ENCODE measurements around the gene ZCCHC24.

The ZCCHC24 gene

DNA sequence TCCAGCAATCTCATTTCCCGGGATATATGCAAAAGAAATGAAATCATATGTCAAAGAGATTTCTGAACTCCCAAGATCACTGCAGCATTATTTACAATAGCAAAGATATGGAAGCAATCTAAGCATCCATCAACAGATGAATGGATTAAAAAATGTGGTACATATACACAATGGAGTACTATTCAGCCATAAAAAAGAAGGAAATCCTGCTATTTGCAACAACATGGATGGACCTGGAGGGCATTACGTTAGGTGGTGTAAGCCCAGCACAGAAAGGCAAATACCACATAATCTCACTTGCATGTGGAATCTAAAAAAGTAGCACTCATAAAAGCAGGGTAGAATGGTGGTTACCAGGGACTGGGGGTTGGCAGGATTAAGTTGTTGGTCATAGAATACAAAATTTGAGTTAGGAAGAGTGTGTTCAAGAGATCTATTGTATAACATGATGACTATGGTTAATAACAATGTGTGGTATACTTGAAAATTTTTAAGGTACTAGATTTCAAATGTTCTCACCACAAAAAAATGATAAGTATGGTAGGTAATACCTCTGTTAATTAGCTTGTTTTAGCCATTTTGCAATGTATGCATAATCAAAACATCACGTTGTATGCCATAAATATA is 34.0 kb upstream of the ZCCHC24 start:
- Mint-ChIP-seq H3K27me3 (peaks cover 9% of the 10 kb centered on the region), H3K36me3 (no peaks in the 10 kb centered on the region), H3K9me3 (ENCODE audit: low read depth) (no peaks in the 10 kb centered on the region), H3K4me3 (no peak overlapping the region), H3K27ac (no peak overlapping the region), H3K4me1 (ENCODE audit: low read depth) (no peaks in the 10 kb centered on the region)

- H3K27me3 Mint-ChIP-seq: peaks cover 9% of the 10 kb centered on the region
- no peaks in the 10 kb centered on the region for H3K4me1 Mint-ChIP-seq (ENCODE audit: low read depth)
- no peak overlapping the region for H3K27ac Mint-ChIP-seq
- H3K9me3 Mint-ChIP-seq (ENCODE audit: low read depth): no peaks in the 10 kb centered on the region
- H3K4me3 Mint-ChIP-seq: no peak overlapping the region
- no peaks in the 10 kb centered on the region for H3K36me3 Mint-ChIP-seq
Measured at GRCh38 chr10:79477456-79477855, 32.0 kb upstream of the ZCCHC24 start.

- Mint-ChIP-seq H3K4me1 (ENCODE audit: low read depth) (no peaks in the 10 kb centered on the region), H3K27me3 (peaks cover 10% of the 10 kb centered on the region), H3K9me3 (ENCODE audit: low read depth) (no peaks in the 10 kb centered on the region), H3K27ac (no peak overlapping the region), H3K4me3 (no peak overlapping the region), H3K36me3 (no peaks in the 10 kb centered on the region)
Measured at GRCh38 chr10:79476645-79477044, 31.2 kb upstream of the ZCCHC24 start.

GRCh38 chr10:79475877-79476276 is 30.5 kb upstream of the ZCCHC24 start:
- H3K4me1 Mint-ChIP-seq (ENCODE audit: low read depth): no peaks in the 10 kb centered on the region
- H3K9me3 Mint-ChIP-seq (ENCODE audit: low read depth): no peaks in the 10 kb centered on the region
- no peak overlapping the region for H3K27ac Mint-ChIP-seq
- H3K36me3 Mint-ChIP-seq: no peaks in the 10 kb centered on the region
- H3K27me3 Mint-ChIP-seq: peaks cover 10% of the 10 kb centered on the region
- H3K4me3 Mint-ChIP-seq: no peak overlapping the region

DNA sequence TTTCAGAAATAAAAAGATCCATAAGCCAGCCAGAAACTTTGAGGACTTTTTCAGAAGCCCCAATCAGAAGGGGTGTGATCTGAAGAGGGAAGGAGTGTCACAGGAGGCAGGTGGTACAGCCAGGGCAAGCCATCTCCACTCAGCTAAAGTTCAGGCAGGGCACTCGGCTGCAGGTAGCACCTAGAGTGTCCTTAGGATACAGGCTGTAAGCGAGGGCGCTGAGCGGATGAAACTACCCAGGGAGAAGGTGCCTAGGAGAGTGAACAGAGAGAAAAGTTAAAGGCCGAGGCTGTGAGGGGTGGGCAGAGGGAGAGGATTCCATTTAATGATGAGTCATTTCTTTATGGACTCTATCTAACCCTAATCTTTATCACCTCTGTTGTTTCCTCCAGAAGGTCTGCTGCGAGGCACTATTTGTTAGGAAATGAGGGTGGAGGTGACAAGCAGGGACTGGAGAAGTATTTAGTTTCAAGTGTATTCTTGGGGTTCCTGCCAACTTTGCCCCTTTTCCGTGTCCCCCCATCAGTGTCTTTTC is 29.8 kb upstream of the ZCCHC24 start:
- no peaks in the 10 kb centered on the region for H3K9me3 Mint-ChIP-seq (ENCODE audit: low read depth)

GRCh38 chr10:79473496-79474095 is 28.2 kb upstream of the ZCCHC24 start:
- no peak overlapping the region for H3K4me3 Mint-ChIP-seq
- H3K9me3 Mint-ChIP-seq (ENCODE audit: low read depth): no peaks in the 10 kb centered on the region
- H3K27me3 Mint-ChIP-seq: peaks cover 10% of the 10 kb centered on the region
- no peak overlapping the region for H3K27ac Mint-ChIP-seq
- no peaks in the 10 kb centered on the region for H3K36me3 Mint-ChIP-seq
- no peaks in the 10 kb centered on the region for H3K4me1 Mint-ChIP-seq (ENCODE audit: low read depth)

More for the DNA sequence above, 29.8 kb upstream of the ZCCHC24 start:
- Mint-ChIP-seq H3K27me3 (peaks cover 10% of the 10 kb centered on the region), H3K4me3 (no peak overlapping the region), H3K4me1 (ENCODE audit: low read depth) (no peaks in the 10 kb centered on the region), H3K27ac (no peak overlapping the region), H3K36me3 (no peaks in the 10 kb centered on the region)

GRCh38 chr10:79472951-79473350 is 27.5 kb upstream of the ZCCHC24 start:
- Mint-ChIP-seq H3K36me3 (no peaks in the 10 kb centered on the region), H3K4me1 (ENCODE audit: low read depth) (no peaks in the 10 kb centered on the region), H3K4me3 (no peak overlapping the region), H3K27me3 (peaks cover 10% of the 10 kb centered on the region), H3K9me3 (ENCODE audit: low read depth) (no peaks in the 10 kb centered on the region), H3K27ac (no peak overlapping the region)

DNA sequence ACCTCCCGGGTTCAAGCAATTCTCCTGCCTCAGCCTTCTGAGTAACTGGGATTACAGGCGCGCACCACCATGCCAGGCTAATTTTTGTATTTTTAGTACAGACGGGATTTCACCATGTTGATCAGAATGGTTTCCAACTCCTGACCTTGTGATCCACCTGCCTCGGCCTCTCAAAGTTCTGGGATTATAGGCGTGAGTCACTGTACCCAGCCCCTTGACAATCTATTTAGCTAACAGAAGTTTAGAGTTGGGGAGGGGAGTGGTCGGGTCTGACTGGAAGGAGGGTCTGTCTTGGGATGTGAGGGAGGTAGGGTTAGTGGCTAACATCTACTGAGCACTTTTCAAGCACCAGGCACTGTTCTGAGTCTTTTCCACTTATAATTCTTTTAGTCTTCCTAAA is 27.0 kb upstream of the ZCCHC24 start:
- H3K36me3 Mint-ChIP-seq: no peaks in the 10 kb centered on the region
- H3K27ac Mint-ChIP-seq: no peak overlapping the region
- H3K4me1 Mint-ChIP-seq (ENCODE audit: low read depth): no peaks in the 10 kb centered on the region
- no peaks in the 10 kb centered on the region for H3K9me3 Mint-ChIP-seq (ENCODE audit: low read depth)
- peaks cover 8% of the 10 kb centered on the region for H3K27me3 Mint-ChIP-seq
- no peak overlapping the region for H3K4me3 Mint-ChIP-seq

- no peaks in the 10 kb centered on the region for H3K36me3 Mint-ChIP-seq
- H3K27ac Mint-ChIP-seq: no peak overlapping the region
- H3K4me3 Mint-ChIP-seq: no peak overlapping the region
- no peaks in the 10 kb centered on the region for H3K9me3 Mint-ChIP-seq (ENCODE audit: low read depth)
- H3K27me3 Mint-ChIP-seq: peaks cover 4% of the 10 kb centered on the region
- no peaks in the 10 kb centered on the region for H3K4me1 Mint-ChIP-seq (ENCODE audit: low read depth)
Measured at GRCh38 chr10:79471776-79472175, 26.4 kb upstream of the ZCCHC24 start.

GRCh38 chr10:79470096-79470495 is 24.7 kb upstream of the ZCCHC24 start:
- H3K9me3 Mint-ChIP-seq (ENCODE audit: low read depth): no peaks in the 10 kb centered on the region
- H3K4me1 Mint-ChIP-seq (ENCODE audit: low read depth): no peaks in the 10 kb centered on the region
- no peaks in the 10 kb centered on the region for H3K36me3 Mint-ChIP-seq
- no peak overlapping the region for H3K4me3 Mint-ChIP-seq
- H3K27me3 Mint-ChIP-seq: peaks cover 2% of the 10 kb centered on the region
- no peak overlapping the region for H3K27ac Mint-ChIP-seq

- Mint-ChIP-seq H3K9me3 (ENCODE audit: low read depth) (no peaks in the 10 kb centered on the region), H3K36me3 (no peaks in the 10 kb centered on the region), H3K4me3 (no peak overlapping the region), H3K27me3 (peaks cover 2% of the 10 kb centered on the region), H3K27ac (no peak overlapping the region), H3K4me1 (ENCODE audit: low read depth) (no peaks in the 10 kb centered on the region)
Measured at GRCh38 chr10:79468841-79469585, 23.6 kb upstream of the ZCCHC24 start.

GRCh38 chr10:79468015-79468560 is 22.7 kb upstream of the ZCCHC24 start:
- Mint-ChIP-seq H3K27me3 (peaks cover 2% of the 10 kb centered on the region), H3K4me3 (no peak overlapping the region), H3K4me1 (ENCODE audit: low read depth) (no peaks in the 10 kb centered on the region), H3K27ac (no peak overlapping the region), H3K36me3 (no peaks in the 10 kb centered on the region), H3K9me3 (ENCODE audit: low read depth) (no peaks in the 10 kb centered on the region)

- no peak overlapping the region for H3K27ac Mint-ChIP-seq
- no peak overlapping the region for H3K4me3 Mint-ChIP-seq
- H3K27me3 Mint-ChIP-seq: no peaks in the 10 kb centered on the region
- no peaks in the 10 kb centered on the region for H3K4me1 Mint-ChIP-seq (ENCODE audit: low read depth)
- no peaks in the 10 kb centered on the region for H3K36me3 Mint-ChIP-seq
- no peaks in the 10 kb centered on the region for H3K9me3 Mint-ChIP-seq (ENCODE audit: low read depth)
Measured at GRCh38 chr10:79465341-79465740, 19.9 kb upstream of the ZCCHC24 start.

GRCh38 chr10:79463578-79464496 is 18.4 kb upstream of the ZCCHC24 start:
- Mint-ChIP-seq H3K4me3 (no peak overlapping the region), H3K4me1 (ENCODE audit: low read depth) (no peaks in the 10 kb centered on the region), H3K27me3 (peaks cover 2% of the 10 kb centered on the region), H3K27ac (no peak overlapping the region), H3K36me3 (no peaks in the 10 kb centered on the region), H3K9me3 (ENCODE audit: low read depth) (no peaks in the 10 kb centered on the region)

All from activated naive CD8-positive, alpha-beta T cell (primary cell).